ENCODE measurements around the gene PHTF1.

The PHTF1 gene

DNA sequence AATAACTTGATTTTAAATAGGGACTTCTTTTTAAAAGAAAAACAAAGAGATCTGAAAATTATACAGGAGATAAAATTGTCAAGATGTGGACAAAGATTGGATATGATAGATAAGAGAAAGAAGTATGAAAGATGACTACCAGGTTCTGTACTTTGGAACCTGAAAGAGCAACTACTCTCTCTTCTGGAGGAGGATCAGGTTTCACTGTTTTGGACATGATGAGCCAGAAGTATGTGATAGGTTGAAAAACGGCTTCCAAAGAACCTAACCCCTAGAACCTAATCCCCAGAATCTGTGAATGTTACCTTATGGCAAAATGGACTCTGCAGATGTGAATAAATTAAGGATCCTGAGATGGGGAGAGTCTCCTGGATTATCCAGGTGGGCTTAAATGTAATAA is 26.8 kb upstream of the PHTF1 start:
- CTCF ChIA-PET: no interaction called here
- no peak for TF ChIP-seq FOXM1 (IDR thresholded peaks at IDR 0.05; ENCODE audit: borderline replicate concordance)
- TF ChIP-seq ARNT (IDR thresholded peaks at IDR 0.05): no peak
- no peak for TF ChIP-seq FOXK2 (IDR thresholded peaks at IDR 0.05)
- TF ChIP-seq, protein P1, sequence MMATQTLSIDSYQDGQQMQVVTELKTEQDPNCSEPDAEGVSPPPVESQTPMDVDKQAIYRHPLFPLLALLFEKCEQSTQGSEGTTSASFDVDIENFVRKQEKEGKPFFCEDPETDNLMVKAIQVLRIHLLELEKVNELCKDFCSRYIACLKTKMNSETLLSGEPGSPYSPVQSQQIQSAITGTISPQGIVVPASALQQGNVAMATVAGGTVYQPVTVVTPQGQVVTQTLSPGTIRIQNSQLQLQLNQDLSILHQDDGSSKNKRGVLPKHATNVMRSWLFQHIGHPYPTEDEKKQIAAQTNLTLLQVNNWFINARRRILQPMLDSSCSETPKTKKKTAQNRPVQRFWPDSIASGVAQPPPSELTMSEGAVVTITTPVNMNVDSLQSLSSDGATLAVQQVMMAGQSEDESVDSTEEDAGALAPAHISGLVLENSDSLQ (IDR thresholded peaks at IDR 0.05): no peak
- no peak for TF ChIP-seq CTBP1 (IDR thresholded peaks at IDR 0.05; ENCODE audit: borderline replicate concordance)
- no peak for TF ChIP-seq LEF1 (IDR thresholded peaks at IDR 0.05; ENCODE audit: borderline replicate concordance)
- no peak for TF ChIP-seq TARDBP (IDR thresholded peaks at IDR 0.05)
- TF ChIP-seq HDGF (IDR thresholded peaks at IDR 0.05; ENCODE audit: borderline replicate concordance): no peak
- no peak for TF ChIP-seq BHLHE40 (IDR thresholded peaks at IDR 0.05; ENCODE audit: borderline replicate concordance)
- TF ChIP-seq ZNF384 (IDR thresholded peaks at IDR 0.05): no peak
- TF ChIP-seq SUZ12 (IDR thresholded peaks at IDR 0.05): no peak
- no peak for TF ChIP-seq FOXA1 (IDR thresholded peaks at IDR 0.05)
- no peak for TF ChIP-seq L3MBTL2 (conservative IDR thresholded peaks at IDR 0.05)
- no peak for TF ChIP-seq ELF4 (IDR thresholded peaks at IDR 0.05)
- TF ChIP-seq SP1 (IDR thresholded peaks at IDR 0.05): no peak
- TF ChIP-seq NFRKB (IDR thresholded peaks at IDR 0.05): no peak
- DNase-seq (ENCODE audit: extremely low spot score): peak; percentile 28

DNA sequence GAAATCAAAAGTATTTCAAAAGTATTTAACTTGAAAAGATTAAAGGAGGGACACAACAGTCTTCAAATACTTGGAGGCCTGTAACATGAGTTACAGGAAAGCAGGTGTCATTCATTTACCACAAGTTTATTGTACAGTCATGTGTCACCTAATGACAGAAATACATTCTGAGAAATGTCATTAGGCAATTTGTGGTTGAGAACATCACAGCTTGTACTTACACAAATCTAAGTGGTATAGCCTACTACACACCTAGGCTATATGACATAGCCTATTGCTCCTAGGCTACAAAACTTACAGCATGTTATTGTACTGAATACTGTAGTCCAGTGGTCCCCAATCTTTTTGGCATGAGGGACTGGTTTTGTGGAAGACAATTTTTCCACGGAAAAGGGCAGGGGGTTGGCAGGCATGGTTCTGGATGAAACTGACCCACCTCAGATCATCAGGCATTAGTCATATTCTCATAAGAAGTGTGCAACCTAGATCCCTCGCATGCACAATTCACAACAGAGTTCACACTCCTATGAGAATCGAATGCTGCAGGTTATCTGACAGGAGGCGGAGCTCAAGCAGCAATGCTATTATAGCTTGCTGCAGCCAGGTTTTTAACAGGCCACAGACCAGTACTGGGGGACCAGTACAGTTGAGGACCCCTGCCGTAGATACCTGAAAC is 25.0 kb upstream of the PHTF1 start:
- TF ChIP-seq FOXA1 (IDR thresholded peaks at IDR 0.05) (no peak), SP1 (IDR thresholded peaks at IDR 0.05) (no peak), TARDBP (IDR thresholded peaks at IDR 0.05) (no peak), ARNT (IDR thresholded peaks at IDR 0.05) (no peak), ZNF384 (IDR thresholded peaks at IDR 0.05) (no peak), NFRKB (IDR thresholded peaks at IDR 0.05) (no peak), CTBP1 (IDR thresholded peaks at IDR 0.05; ENCODE audit: borderline replicate concordance) (no peak), ELF4 (IDR thresholded peaks at IDR 0.05) (no peak), HDGF (IDR thresholded peaks at IDR 0.05; ENCODE audit: borderline replicate concordance) (no peak), FOXK2 (IDR thresholded peaks at IDR 0.05) (no peak), LEF1 (IDR thresholded peaks at IDR 0.05; ENCODE audit: borderline replicate concordance) (no peak), SUZ12 (IDR thresholded peaks at IDR 0.05) (no peak), BHLHE40 (IDR thresholded peaks at IDR 0.05; ENCODE audit: borderline replicate concordance) (no peak), FOXM1 (IDR thresholded peaks at IDR 0.05; ENCODE audit: borderline replicate concordance) (no peak)
- TF ChIP-seq, protein P1 (IDR thresholded peaks at IDR 0.05): no peak
- POLR2A ChIA-PET: interaction anchor here (1.1 to 2.3 kb wide), 2 partner anchors 26 to 28 kb away, joined by 3 to 7 read pairs; partner anchors contain the start of genes PHTF1 and RSBN1
- DNase-seq (ENCODE audit: extremely low spot score): no peak
- CTCF ChIA-PET: no interaction called here

More for the DNA sequence above, 26.8 kb upstream of the PHTF1 start:
- POLR2A ChIA-PET: interaction anchor here (1.8 to 2.3 kb wide), 2 partner anchors 26 to 27 kb away, joined by 4 to 7 read pairs; partner anchors contain the start of gene PHTF1

DNA sequence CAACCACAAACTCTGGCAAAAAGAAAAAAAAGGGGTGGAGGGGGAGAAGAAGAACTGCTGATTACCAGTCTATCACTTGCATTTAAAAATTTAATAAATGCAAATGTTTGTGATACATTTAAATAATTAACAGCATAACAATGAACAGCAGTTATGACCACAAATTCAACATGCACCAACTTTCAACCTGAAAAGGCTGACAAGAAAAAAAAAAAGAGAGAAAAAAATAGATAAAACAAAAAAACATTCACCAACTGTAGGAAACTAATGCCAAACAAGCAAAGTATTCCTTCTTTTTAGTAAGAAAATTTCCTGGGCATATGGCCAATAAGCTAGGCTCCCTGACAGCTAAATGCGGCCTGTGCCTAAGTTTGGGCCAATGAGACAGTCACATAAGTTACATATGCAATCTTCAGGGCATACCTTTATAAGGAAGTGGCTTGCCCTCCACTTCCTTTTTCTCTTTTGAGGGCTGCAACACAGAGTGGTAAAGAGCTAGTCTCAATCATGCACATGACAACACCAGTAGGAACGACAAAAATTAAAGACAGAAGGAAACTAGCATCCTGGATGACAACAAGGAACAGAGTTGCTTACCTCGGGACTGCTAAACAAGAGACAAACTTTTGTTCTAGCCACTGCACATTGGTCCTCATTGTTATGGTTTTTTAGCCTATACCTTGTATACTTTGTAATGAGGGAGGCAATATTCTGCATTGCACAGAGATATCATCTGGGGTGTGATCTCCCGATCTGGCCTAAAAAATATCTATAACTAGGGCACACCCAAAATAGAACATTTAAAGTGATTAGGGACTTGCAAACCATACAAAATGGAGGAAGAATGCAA is 24.2 kb upstream of the PHTF1 start:
- TF ChIP-seq BHLHE40 (IDR thresholded peaks at IDR 0.05; ENCODE audit: borderline replicate concordance): no peak
- TF ChIP-seq FOXA1 (IDR thresholded peaks at IDR 0.05): no peak
- no peak for TF ChIP-seq ARNT (IDR thresholded peaks at IDR 0.05)
- no peak for TF ChIP-seq FOXK2 (IDR thresholded peaks at IDR 0.05)
- TF ChIP-seq TARDBP (IDR thresholded peaks at IDR 0.05): no peak
- no peak for TF ChIP-seq FOXM1 (IDR thresholded peaks at IDR 0.05; ENCODE audit: borderline replicate concordance)
- TF ChIP-seq NFRKB (IDR thresholded peaks at IDR 0.05): no peak
- TF ChIP-seq SUZ12 (IDR thresholded peaks at IDR 0.05): no peak
- TF ChIP-seq LEF1 (IDR thresholded peaks at IDR 0.05; ENCODE audit: borderline replicate concordance): no peak
- no peak for TF ChIP-seq L3MBTL2 (conservative IDR thresholded peaks at IDR 0.05)
- no peak for TF ChIP-seq SP1 (IDR thresholded peaks at IDR 0.05)
- TF ChIP-seq ELF4 (IDR thresholded peaks at IDR 0.05): no peak
- ChIA-PET POLR2A (interaction anchor here (0.9 to 1.1 kb wide), 2 partner anchors 24 to 29 kb away, joined by 3 to 4 read pairs; partner anchors contain the start of genes PHTF1 and RSBN1), CTCF (no interaction called here)
- no peak for DNase-seq (ENCODE audit: extremely low spot score)

DNA sequence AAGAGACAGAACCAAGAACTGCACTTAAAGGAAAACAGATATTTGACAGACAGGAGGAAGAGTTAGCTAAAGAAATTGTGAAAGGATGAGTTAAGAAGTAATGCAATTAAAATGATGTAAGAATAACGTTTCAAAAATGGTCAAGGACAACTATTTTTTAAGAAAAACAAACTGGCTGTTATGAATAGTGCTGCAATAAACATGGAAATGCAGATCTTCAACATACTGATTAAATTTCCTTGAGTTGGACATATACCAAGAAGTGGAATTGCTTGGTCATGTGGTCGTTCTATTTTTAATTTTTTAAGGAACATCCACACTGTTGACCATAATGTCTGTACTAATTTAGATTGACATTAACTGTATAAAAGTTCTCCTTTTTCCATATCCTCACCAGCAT is 23.1 kb upstream of the PHTF1 start:
- CTCF ChIA-PET: no interaction called here
- TF ChIP-seq, protein P1 (IDR thresholded peaks at IDR 0.05): no peak
- no peak for DNase-seq (ENCODE audit: extremely low spot score)
- POLR2A ChIA-PET: no interaction called here

DNA sequence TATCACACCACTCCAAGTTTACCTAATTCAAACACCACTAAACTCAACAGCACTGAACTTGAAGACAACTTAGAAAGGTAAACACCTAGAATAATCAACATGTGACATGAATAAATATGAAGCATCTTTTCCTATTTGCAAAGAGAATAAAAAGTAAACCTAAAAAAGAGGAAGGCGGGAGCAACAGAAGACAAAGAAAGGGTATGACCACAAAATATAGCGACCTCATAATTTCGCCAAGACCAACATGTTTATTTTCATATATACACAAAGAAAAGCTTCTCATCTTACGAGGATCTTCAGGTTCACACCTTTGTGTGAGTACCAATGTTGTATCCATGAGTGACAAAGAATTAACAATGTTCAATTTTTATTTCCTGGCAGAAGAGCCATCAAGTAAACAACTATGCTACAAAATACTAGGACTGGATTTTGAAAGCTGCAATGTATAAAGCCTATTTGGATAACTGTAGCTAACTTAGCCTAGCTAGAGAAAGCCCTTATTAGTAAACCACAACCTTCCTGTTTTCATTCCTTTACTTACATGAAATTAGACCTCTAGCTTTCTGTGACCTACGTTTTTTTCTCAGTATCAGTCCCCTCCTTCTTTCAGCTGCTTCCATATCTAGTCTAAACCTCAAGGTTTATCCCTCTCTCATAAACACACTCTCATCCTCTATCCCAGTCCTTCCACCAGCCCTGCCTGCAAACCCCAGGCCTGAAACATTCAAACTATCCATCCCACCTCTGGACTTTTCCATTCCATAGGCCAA is 21.3 kb upstream of the PHTF1 start:
- CTCF ChIA-PET: no interaction called here
- TF ChIP-seq FOXK2 (IDR thresholded peaks at IDR 0.05) (no peak), HDGF (IDR thresholded peaks at IDR 0.05; ENCODE audit: borderline replicate concordance) (no peak), SP1 (IDR thresholded peaks at IDR 0.05) (no peak), CTBP1 (IDR thresholded peaks at IDR 0.05; ENCODE audit: borderline replicate concordance) (no peak), ELF4 (IDR thresholded peaks at IDR 0.05) (no peak), NFRKB (IDR thresholded peaks at IDR 0.05) (no peak), ARNT (IDR thresholded peaks at IDR 0.05) (no peak), LEF1 (IDR thresholded peaks at IDR 0.05; ENCODE audit: borderline replicate concordance) (no peak), FOXM1 (IDR thresholded peaks at IDR 0.05; ENCODE audit: borderline replicate concordance) (no peak), FOXA1 (IDR thresholded peaks at IDR 0.05) (no peak), L3MBTL2 (conservative IDR thresholded peaks at IDR 0.05) (no peak)
- TF ChIP-seq, protein P1 (IDR thresholded peaks at IDR 0.05): no peak
- POLR2A ChIA-PET: interaction anchor here (1.1 kb wide), 1 partner anchor 150 kb away, joined by 3 read pairs; no protein-coding TSS in a partner anchor
- no peak for DNase-seq (ENCODE audit: extremely low spot score)

All from HEK293T (cell line).